ENCODE data around the gene LIPC. TPM values are rescaled to one million over a fixed set of nuclear protein-coding genes. Genes with fewer than 3 reads are reported as not detected.

The LIPC gene
- total RNA-seq, 1 experiment from 2014 or later: not detected

DNA sequence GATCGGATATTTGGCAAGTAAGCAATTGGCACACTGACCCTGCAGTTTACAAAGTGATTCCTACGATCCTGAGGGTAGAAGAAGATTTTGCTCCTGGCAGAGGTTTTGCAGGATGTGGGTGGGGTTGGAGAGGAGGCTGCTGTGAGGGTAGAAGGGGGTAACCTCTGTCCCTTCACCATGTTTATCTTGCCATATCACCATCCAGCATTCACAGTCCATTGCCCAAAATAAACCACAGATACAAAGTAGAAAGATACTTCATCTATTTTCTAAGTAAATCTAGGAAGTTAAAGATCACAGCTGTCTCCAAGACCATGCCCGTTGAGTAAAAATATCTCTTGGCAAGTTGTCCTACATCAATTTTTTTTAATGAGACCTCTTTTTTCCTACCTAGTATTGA, 51.6 kb downstream of the LIPC start (continued):
- TF ChIP-seq, protein P1, sequence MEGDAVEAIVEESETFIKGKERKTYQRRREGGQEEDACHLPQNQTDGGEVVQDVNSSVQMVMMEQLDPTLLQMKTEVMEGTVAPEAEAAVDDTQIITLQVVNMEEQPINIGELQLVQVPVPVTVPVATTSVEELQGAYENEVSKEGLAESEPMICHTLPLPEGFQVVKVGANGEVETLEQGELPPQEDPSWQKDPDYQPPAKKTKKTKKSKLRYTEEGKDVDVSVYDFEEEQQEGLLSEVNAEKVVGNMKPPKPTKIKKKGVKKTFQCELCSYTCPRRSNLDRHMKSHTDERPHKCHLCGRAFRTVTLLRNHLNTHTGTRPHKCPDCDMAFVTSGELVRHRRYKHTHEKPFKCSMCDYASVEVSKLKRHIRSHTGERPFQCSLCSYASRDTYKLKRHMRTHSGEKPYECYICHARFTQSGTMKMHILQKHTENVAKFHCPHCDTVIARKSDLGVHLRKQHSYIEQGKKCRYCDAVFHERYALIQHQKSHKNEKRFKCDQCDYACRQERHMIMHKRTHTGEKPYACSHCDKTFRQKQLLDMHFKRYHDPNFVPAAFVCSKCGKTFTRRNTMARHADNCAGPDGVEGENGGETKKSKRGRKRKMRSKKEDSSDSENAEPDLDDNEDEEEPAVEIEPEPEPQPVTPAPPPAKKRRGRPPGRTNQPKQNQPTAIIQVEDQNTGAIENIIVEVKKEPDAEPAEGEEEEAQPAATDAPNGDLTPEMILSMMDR (IDR thresholded peaks at IDR 0.05): no peak
- TF ChIP-seq PRRX2 (CRISPR knock-in tag; IDR thresholded peaks at IDR 0.05) (no peak), ZNF138 (CRISPR knock-in tag; conservative IDR thresholded peaks at IDR 0.05) (no peak), KAT7 (CRISPR knock-in tag; IDR thresholded peaks at IDR 0.05; ENCODE audit: borderline replicate concordance) (no peak), NR3C1 (CRISPR knock-in tag; conservative IDR thresholded peaks at IDR 0.05; ENCODE audit: low read depth) (no peak), ZNF263 (CRISPR knock-in tag; IDR thresholded peaks at IDR 0.05; ENCODE audit: low read depth) (no peak), RELA (CRISPR knock-in tag; IDR thresholded peaks at IDR 0.05; ENCODE audit: borderline replicate concordance) (no peak)
- TF ChIP-seq, protein P2, sequence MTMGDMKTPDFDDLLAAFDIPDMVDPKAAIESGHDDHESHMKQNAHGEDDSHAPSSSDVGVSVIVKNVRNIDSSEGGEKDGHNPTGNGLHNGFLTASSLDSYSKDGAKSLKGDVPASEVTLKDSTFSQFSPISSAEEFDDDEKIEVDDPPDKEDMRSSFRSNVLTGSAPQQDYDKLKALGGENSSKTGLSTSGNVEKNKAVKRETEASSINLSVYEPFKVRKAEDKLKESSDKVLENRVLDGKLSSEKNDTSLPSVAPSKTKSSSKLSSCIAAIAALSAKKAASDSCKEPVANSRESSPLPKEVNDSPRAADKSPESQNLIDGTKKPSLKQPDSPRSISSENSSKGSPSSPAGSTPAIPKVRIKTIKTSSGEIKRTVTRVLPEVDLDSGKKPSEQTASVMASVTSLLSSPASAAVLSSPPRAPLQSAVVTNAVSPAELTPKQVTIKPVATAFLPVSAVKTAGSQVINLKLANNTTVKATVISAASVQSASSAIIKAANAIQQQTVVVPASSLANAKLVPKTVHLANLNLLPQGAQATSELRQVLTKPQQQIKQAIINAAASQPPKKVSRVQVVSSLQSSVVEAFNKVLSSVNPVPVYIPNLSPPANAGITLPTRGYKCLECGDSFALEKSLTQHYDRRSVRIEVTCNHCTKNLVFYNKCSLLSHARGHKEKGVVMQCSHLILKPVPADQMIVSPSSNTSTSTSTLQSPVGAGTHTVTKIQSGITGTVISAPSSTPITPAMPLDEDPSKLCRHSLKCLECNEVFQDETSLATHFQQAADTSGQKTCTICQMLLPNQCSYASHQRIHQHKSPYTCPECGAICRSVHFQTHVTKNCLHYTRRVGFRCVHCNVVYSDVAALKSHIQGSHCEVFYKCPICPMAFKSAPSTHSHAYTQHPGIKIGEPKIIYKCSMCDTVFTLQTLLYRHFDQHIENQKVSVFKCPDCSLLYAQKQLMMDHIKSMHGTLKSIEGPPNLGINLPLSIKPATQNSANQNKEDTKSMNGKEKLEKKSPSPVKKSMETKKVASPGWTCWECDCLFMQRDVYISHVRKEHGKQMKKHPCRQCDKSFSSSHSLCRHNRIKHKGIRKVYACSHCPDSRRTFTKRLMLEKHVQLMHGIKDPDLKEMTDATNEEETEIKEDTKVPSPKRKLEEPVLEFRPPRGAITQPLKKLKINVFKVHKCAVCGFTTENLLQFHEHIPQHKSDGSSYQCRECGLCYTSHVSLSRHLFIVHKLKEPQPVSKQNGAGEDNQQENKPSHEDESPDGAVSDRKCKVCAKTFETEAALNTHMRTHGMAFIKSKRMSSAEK (CRISPR knock-in tag; IDR thresholded peaks at IDR 0.05; ENCODE audit: borderline replicate concordance): no peak
- TF ChIP-seq, protein P3, sequence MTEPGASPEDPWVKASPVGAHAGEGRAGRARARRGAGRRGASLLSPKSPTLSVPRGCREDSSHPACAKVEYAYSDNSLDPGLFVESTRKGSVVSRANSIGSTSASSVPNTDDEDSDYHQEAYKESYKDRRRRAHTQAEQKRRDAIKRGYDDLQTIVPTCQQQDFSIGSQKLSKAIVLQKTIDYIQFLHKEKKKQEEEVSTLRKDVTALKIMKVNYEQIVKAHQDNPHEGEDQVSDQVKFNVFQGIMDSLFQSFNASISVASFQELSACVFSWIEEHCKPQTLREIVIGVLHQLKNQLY (CRISPR knock-in tag; IDR thresholded peaks at IDR 0.05): no peak
- TF ChIP-seq, protein P4, sequence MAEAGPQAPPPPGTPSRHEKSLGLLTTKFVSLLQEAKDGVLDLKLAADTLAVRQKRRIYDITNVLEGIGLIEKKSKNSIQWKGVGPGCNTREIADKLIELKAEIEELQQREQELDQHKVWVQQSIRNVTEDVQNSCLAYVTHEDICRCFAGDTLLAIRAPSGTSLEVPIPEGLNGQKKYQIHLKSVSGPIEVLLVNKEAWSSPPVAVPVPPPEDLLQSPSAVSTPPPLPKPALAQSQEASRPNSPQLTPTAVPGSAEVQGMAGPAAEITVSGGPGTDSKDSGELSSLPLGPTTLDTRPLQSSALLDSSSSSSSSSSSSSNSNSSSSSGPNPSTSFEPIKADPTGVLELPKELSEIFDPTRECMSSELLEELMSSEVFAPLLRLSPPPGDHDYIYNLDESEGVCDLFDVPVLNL (CRISPR knock-in tag; IDR thresholded peaks at IDR 0.05; ENCODE audit: borderline replicate concordance, low read depth): no peak
- TF ChIP-seq, protein P5, sequence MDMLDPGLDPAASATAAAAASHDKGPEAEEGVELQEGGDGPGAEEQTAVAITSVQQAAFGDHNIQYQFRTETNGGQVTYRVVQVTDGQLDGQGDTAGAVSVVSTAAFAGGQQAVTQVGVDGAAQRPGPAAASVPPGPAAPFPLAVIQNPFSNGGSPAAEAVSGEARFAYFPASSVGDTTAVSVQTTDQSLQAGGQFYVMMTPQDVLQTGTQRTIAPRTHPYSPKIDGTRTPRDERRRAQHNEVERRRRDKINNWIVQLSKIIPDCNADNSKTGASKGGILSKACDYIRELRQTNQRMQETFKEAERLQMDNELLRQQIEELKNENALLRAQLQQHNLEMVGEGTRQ (CRISPR knock-in tag; IDR thresholded peaks at IDR 0.05): no peak
- TF ChIP-seq, protein P6, sequence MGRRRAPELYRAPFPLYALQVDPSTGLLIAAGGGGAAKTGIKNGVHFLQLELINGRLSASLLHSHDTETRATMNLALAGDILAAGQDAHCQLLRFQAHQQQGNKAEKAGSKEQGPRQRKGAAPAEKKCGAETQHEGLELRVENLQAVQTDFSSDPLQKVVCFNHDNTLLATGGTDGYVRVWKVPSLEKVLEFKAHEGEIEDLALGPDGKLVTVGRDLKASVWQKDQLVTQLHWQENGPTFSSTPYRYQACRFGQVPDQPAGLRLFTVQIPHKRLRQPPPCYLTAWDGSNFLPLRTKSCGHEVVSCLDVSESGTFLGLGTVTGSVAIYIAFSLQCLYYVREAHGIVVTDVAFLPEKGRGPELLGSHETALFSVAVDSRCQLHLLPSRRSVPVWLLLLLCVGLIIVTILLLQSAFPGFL (CRISPR knock-in tag; IDR thresholded peaks at IDR 0.05; ENCODE audit: borderline replicate concordance): no peak
- TF ChIP-seq, protein P7, sequence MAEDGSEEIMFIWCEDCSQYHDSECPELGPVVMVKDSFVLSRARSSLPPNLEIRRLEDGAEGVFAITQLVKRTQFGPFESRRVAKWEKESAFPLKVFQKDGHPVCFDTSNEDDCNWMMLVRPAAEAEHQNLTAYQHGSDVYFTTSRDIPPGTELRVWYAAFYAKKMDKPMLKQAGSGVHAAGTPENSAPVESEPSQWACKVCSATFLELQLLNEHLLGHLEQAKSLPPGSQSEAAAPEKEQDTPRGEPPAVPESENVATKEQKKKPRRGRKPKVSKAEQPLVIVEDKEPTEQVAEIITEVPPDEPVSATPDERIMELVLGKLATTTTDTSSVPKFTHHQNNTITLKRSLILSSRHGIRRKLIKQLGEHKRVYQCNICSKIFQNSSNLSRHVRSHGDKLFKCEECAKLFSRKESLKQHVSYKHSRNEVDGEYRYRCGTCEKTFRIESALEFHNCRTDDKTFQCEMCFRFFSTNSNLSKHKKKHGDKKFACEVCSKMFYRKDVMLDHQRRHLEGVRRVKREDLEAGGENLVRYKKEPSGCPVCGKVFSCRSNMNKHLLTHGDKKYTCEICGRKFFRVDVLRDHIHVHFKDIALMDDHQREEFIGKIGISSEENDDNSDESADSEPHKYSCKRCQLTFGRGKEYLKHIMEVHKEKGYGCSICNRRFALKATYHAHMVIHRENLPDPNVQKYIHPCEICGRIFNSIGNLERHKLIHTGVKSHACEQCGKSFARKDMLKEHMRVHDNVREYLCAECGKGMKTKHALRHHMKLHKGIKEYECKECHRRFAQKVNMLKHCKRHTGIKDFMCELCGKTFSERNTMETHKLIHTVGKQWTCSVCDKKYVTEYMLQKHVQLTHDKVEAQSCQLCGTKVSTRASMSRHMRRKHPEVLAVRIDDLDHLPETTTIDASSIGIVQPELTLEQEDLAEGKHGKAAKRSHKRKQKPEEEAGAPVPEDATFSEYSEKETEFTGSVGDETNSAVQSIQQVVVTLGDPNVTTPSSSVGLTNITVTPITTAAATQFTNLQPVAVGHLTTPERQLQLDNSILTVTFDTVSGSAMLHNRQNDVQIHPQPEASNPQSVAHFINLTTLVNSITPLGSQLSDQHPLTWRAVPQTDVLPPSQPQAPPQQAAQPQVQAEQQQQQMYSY (CRISPR knock-in tag; IDR thresholded peaks at IDR 0.05): no peak
